ENCODE measurements around the gene LIN9. TPM values are rescaled to one million over a fixed set of nuclear protein-coding genes. Genes with fewer than 3 reads are reported as not detected.

LIN9 gene
- total RNA-seq, 1 donor from 2014 or later: 4.6 TPM

GRCh38 chr1:226250511-226250910, 58.5 kb downstream of the LIN9 start:
- H3K4me3 Mint-ChIP-seq (ENCODE audit: unreplicated experiment): no peak overlapping the region
- no peaks in the 10 kb centered on the region for H3K9me3 Mint-ChIP-seq (ENCODE audit: unreplicated experiment)
- H3K27ac Mint-ChIP-seq (ENCODE audit: unreplicated experiment): no peak overlapping the region
- H3K36me3 Mint-ChIP-seq (ENCODE audit: low read depth, unreplicated experiment): peaks cover 4% of the 10 kb centered on the region
- no peak for DNase-seq (ENCODE audit: low spot score)
- TF ChIP-seq CTCF (IDR thresholded peaks at IDR 0.05; ENCODE audit: unreplicated experiment): no peak
- peaks cover 4% of the 10 kb centered on the region for H3K27me3 Mint-ChIP-seq (ENCODE audit: unreplicated experiment)
- no peaks in the 10 kb centered on the region for H3K4me1 Mint-ChIP-seq (ENCODE audit: unreplicated experiment)

GRCh38 chr1:226248796-226249195, 60.2 kb downstream of the LIN9 start:
- Mint-ChIP-seq H3K9me3 (ENCODE audit: unreplicated experiment) (no peaks in the 10 kb centered on the region), H3K27ac (ENCODE audit: unreplicated experiment) (no peak overlapping the region), H3K4me3 (ENCODE audit: unreplicated experiment) (no peak overlapping the region), H3K4me1 (ENCODE audit: unreplicated experiment) (no peaks in the 10 kb centered on the region), H3K27me3 (ENCODE audit: unreplicated experiment) (peaks cover 4% of the 10 kb centered on the region), H3K36me3 (ENCODE audit: low read depth, unreplicated experiment) (peaks cover 4% of the 10 kb centered on the region)
- DNase-seq (ENCODE audit: low spot score): no peak
- no peak for TF ChIP-seq CTCF (IDR thresholded peaks at IDR 0.05; ENCODE audit: unreplicated experiment)

- DNase-seq (ENCODE audit: low spot score): no peak
- H3K27ac Mint-ChIP-seq (ENCODE audit: unreplicated experiment): no peak overlapping the region
- no peak for TF ChIP-seq CTCF (IDR thresholded peaks at IDR 0.05; ENCODE audit: unreplicated experiment)
- H3K27me3 Mint-ChIP-seq (ENCODE audit: unreplicated experiment): peaks cover 4% of the 10 kb centered on the region
- H3K9me3 Mint-ChIP-seq (ENCODE audit: unreplicated experiment): no peaks in the 10 kb centered on the region
- H3K4me1 Mint-ChIP-seq (ENCODE audit: unreplicated experiment): no peaks in the 10 kb centered on the region
- H3K4me3 Mint-ChIP-seq (ENCODE audit: unreplicated experiment): no peak overlapping the region
- peaks cover 4% of the 10 kb centered on the region for H3K36me3 Mint-ChIP-seq (ENCODE audit: low read depth, unreplicated experiment)
Observed at GRCh38 chr1:226248091-226248490, 60.9 kb downstream of the LIN9 start.

- Mint-ChIP-seq H3K27me3 (ENCODE audit: unreplicated experiment) (peaks cover 3% of the 10 kb centered on the region), H3K9me3 (ENCODE audit: unreplicated experiment) (no peaks in the 10 kb centered on the region), H3K4me1 (ENCODE audit: unreplicated experiment) (peaks cover 14% of the 10 kb centered on the region), H3K36me3 (ENCODE audit: low read depth, unreplicated experiment) (no peaks in the 10 kb centered on the region), H3K27ac (ENCODE audit: unreplicated experiment) (no peak overlapping the region), H3K4me3 (ENCODE audit: unreplicated experiment) (no peak overlapping the region)
- no peak for DNase-seq (ENCODE audit: low spot score)
- no peak for TF ChIP-seq CTCF (IDR thresholded peaks at IDR 0.05; ENCODE audit: unreplicated experiment)
Observed at GRCh38 chr1:226239421-226239820, 69.5 kb downstream of the LIN9 start.

GRCh38 chr1:226236826-226237225, 72.1 kb downstream of the LIN9 start:
- Mint-ChIP-seq H3K4me1 (ENCODE audit: unreplicated experiment) (peaks cover 21% of the 10 kb centered on the region), H3K4me3 (ENCODE audit: unreplicated experiment) (no peak overlapping the region), H3K36me3 (ENCODE audit: low read depth, unreplicated experiment) (no peaks in the 10 kb centered on the region), H3K27ac (ENCODE audit: unreplicated experiment) (no peak overlapping the region), H3K27me3 (ENCODE audit: unreplicated experiment) (peaks cover 3% of the 10 kb centered on the region), H3K9me3 (ENCODE audit: unreplicated experiment) (no peaks in the 10 kb centered on the region)
- TF ChIP-seq CTCF (IDR thresholded peaks at IDR 0.05; ENCODE audit: unreplicated experiment): no peak
- no peak for DNase-seq (ENCODE audit: low spot score)

Measured in endothelial cell (in vitro differentiated cells).